Activated T-helper 1 cell treated with anti-CD3 and anti-CD28 coated beads, Interleukin-12 subunit alpha, Interleukin-12 subunit beta, Interleukin-2, Interleukin-4 antibody, amounts not matched to agents 30 ng/mL and 10 ng/mL and 1 ng/mL, durations not matched to agents 14 hours and 24 hours and 36 hours (primary cell): ENCODE measurements around the gene FUBP3. TPM values are rescaled to one million over a fixed set of nuclear protein-coding genes. Genes with fewer than 3 reads are reported as not detected.
A peak's percentile ranks its signal among the peaks of the same experiment; 100 is the strongest.

ENCODE experiments used
- DNase-seq: peaks from one replicate; pipeline ENCODE4 v3.0.0; 2021; ENCODE audit warnings: low spot score
- H3K27ac Mint-ChIP-seq: one replicate; pipeline ENCODE4 v1.8.0; 2021; ENCODE audit warnings: mild to moderate bottlenecking, mixed read lengths
- H3K27me3 Mint-ChIP-seq: one replicate; pipeline ENCODE4 v1.8.0; 2022; ENCODE audit warnings: mild to moderate bottlenecking, moderate library complexity, mixed read lengths; ENCODE audit not compliant: insufficient read depth
- H3K36me3 Mint-ChIP-seq: one replicate; pipeline ENCODE4 v1.8.0; 2021; ENCODE audit warnings: low read depth, mixed read lengths
- H3K4me1 Mint-ChIP-seq: one replicate; pipeline ENCODE4 v1.8.0; 2021; ENCODE audit warnings: low read depth, mixed read lengths
- H3K4me3 Mint-ChIP-seq: one replicate; pipeline ENCODE4 v1.8.0; 2021; ENCODE audit warnings: mild to moderate bottlenecking, moderate library complexity, mixed read lengths
- H3K9me3 Mint-ChIP-seq: one replicate; pipeline ENCODE4 v1.8.0; 2021; ENCODE audit warnings: mixed read lengths
- intact Hi-C: fragments of 100-400 bp; cut with micrococcal nuclease; formaldehyde crosslinking; loops from one replicate; pipeline ENCODE4 v1.15.1; 2024
- total RNA-seq: library from RNA; stranded (reverse); gene quantifications from 2 replicates; pipeline ENCODE4 v1.2.3, GENCODE V29; 2022

The FUBP3 gene
- total RNA-seq, 1 donor from 2014 or later, result 52.6 TPM

- no peaks in the 10 kb centered on the region for H3K36me3 Mint-ChIP-seq
- H3K9me3 Mint-ChIP-seq, result no peaks in the 10 kb centered on the region
- H3K4me1 Mint-ChIP-seq, result no peaks in the 10 kb centered on the region
- no peak for DNase-seq
- intact Hi-C loops, result loop anchor here (2.0 to 5.0 kb wide), 2 partner anchors 281 to 1928 kb away; no protein-coding TSS in a partner anchor
- H3K27me3 Mint-ChIP-seq, result peaks cover 61% of the 10 kb centered on the region
- H3K4me3 Mint-ChIP-seq, result no peak overlapping the region
- peak overlapping the region; percentile 83 for H3K27ac Mint-ChIP-seq
Observed at GRCh38 chr9:130659699-130660248, 80.4 kb downstream of the FUBP3 start.

- Mint-ChIP-seq H3K36me3 (peaks cover under 1% of the 10 kb centered on the region), H3K4me3 (no peak overlapping the region), H3K9me3 (no peaks in the 10 kb centered on the region), H3K4me1 (no peaks in the 10 kb centered on the region), H3K27me3 (peaks cover 57% of the 10 kb centered on the region), H3K27ac (peak overlapping the region; percentile 29)
- no peak for DNase-seq
- intact Hi-C loops, result loop anchor here (2.0 to 5.0 kb wide), 2 partner anchors 280 to 1927 kb away; no protein-coding TSS in a partner anchor
Observed at GRCh38 chr9:130660326-130660682, 80.9 kb downstream of the FUBP3 start.

- no peaks in the 10 kb centered on the region for H3K4me1 Mint-ChIP-seq
- peaks cover 2% of the 10 kb centered on the region for H3K36me3 Mint-ChIP-seq
- H3K4me3 Mint-ChIP-seq, result no peak overlapping the region
- no peak overlapping the region for H3K27ac Mint-ChIP-seq
- peaks cover 58% of the 10 kb centered on the region for H3K27me3 Mint-ChIP-seq
- intact Hi-C loops, result loop anchor here (2.0 to 5.0 kb wide), 2 partner anchors 280 to 1926 kb away; no protein-coding TSS in a partner anchor
- H3K9me3 Mint-ChIP-seq, result no peaks in the 10 kb centered on the region
- DNase-seq, result no peak
Observed at GRCh38 chr9:130660683-130661450, 81.5 kb downstream of the FUBP3 start.

GRCh38 chr9:130661451-130662098 lies 82.2 kb downstream of the FUBP3 start:
- H3K27me3 Mint-ChIP-seq, result peaks cover 56% of the 10 kb centered on the region
- H3K9me3 Mint-ChIP-seq, result no peaks in the 10 kb centered on the region
- no peak for DNase-seq
- peaks cover 2% of the 10 kb centered on the region for H3K36me3 Mint-ChIP-seq
- no peak overlapping the region for H3K4me3 Mint-ChIP-seq
- no peak overlapping the region for H3K27ac Mint-ChIP-seq
- no peaks in the 10 kb centered on the region for H3K4me1 Mint-ChIP-seq
- intact Hi-C loops, result loop anchor here (2.0 to 5.0 kb wide), 2 partner anchors 279 to 1926 kb away; no protein-coding TSS in a partner anchor

GRCh38 chr9:130662099-130662969 lies 83.0 kb downstream of the FUBP3 start:
- H3K27ac Mint-ChIP-seq, result peak overlapping the region; percentile 74
- H3K4me1 Mint-ChIP-seq, result no peaks in the 10 kb centered on the region
- intact Hi-C loops, result loop anchor here (5.0 kb wide), 1 partner anchor 1925 kb away; no protein-coding TSS in a partner anchor
- no peak for DNase-seq
- H3K27me3 Mint-ChIP-seq, result peaks cover 59% of the 10 kb centered on the region
- H3K9me3 Mint-ChIP-seq, result no peaks in the 10 kb centered on the region
- no peak overlapping the region for H3K4me3 Mint-ChIP-seq
- peaks cover 2% of the 10 kb centered on the region for H3K36me3 Mint-ChIP-seq

- no peak for DNase-seq
- peaks cover 63% of the 10 kb centered on the region for H3K27me3 Mint-ChIP-seq
- peaks cover 2% of the 10 kb centered on the region for H3K36me3 Mint-ChIP-seq
- no peaks in the 10 kb centered on the region for H3K4me1 Mint-ChIP-seq
- H3K9me3 Mint-ChIP-seq, result no peaks in the 10 kb centered on the region
- peak overlapping the region; percentile 26 for H3K4me3 Mint-ChIP-seq
- peak overlapping the region; percentile 74 for H3K27ac Mint-ChIP-seq
- intact Hi-C loops, result loop anchor here (5.0 kb wide), 1 partner anchor 1924 kb away; no protein-coding TSS in a partner anchor
Observed at GRCh38 chr9:130662970-130663257, 83.5 kb downstream of the FUBP3 start.

- Mint-ChIP-seq H3K36me3 (peaks cover 2% of the 10 kb centered on the region), H3K9me3 (no peaks in the 10 kb centered on the region), H3K4me3 (no peak overlapping the region), H3K4me1 (no peaks in the 10 kb centered on the region), H3K27ac (peak overlapping the region; percentile 74), H3K27me3 (peaks cover 63% of the 10 kb centered on the region)
- intact Hi-C loops, result loop anchor here (5.0 kb wide), 1 partner anchor 1924 kb away; no protein-coding TSS in a partner anchor
- no peak for DNase-seq
Observed at GRCh38 chr9:130663258-130663976, 84.0 kb downstream of the FUBP3 start.

- H3K4me3 Mint-ChIP-seq, result no peak overlapping the region
- no peak for DNase-seq
- H3K27ac Mint-ChIP-seq, result peak overlapping the region; percentile 18
- intact Hi-C loops, result loop anchor here (5.0 kb wide), 1 partner anchor 1923 kb away; no protein-coding TSS in a partner anchor
- no peaks in the 10 kb centered on the region for H3K4me1 Mint-ChIP-seq
- H3K36me3 Mint-ChIP-seq, result peaks cover 2% of the 10 kb centered on the region
- peaks cover 63% of the 10 kb centered on the region for H3K27me3 Mint-ChIP-seq
- no peaks in the 10 kb centered on the region for H3K9me3 Mint-ChIP-seq
Observed at GRCh38 chr9:130663977-130664250, 84.5 kb downstream of the FUBP3 start.

GRCh38 chr9:130664251-130665028 lies 85.1 kb downstream of the FUBP3 start, which contains the start of gene PRDM12:
TSS of gene PRDM12 (plus strand) at chr9:130664594. CDS start at chr9:130664654, 60 bp downstream.
- H3K27me3 Mint-ChIP-seq, result peaks cover 61% of the 10 kb centered on the region
- H3K9me3 Mint-ChIP-seq, result no peaks in the 10 kb centered on the region
- peak within 1 kb of the TSS; percentile 54 for H3K4me3 Mint-ChIP-seq
- DNase-seq, result no peak
- intact Hi-C loops, result loop anchor here (5.0 kb wide), 1 partner anchor 1923 kb away; no protein-coding TSS in a partner anchor
- H3K27ac Mint-ChIP-seq, result peak within 1 kb of the TSS; percentile 80
- H3K36me3 Mint-ChIP-seq, result peaks cover 2% of the 10 kb centered on the region
- no peaks in the 10 kb centered on the region for H3K4me1 Mint-ChIP-seq

GRCh38 chr9:130665029-130665430 lies 85.7 kb downstream of the FUBP3 start:
- H3K27me3 Mint-ChIP-seq, result peaks cover 59% of the 10 kb centered on the region
- peak overlapping the region; percentile 54 for H3K4me3 Mint-ChIP-seq
- no peaks in the 10 kb centered on the region for H3K4me1 Mint-ChIP-seq
- no peak for DNase-seq
- peak overlapping the region; percentile 80 for H3K27ac Mint-ChIP-seq
- H3K9me3 Mint-ChIP-seq, result no peaks in the 10 kb centered on the region
- peaks cover 2% of the 10 kb centered on the region for H3K36me3 Mint-ChIP-seq
- intact Hi-C loops, result no loop called here
